Measurements from ENCODE around the gene GJC1.
A peak's percentile ranks its signal among the peaks of the same experiment; 100 is the strongest.

Gene GJC1

GRCh38 chr17:44776628-44777393 lies 53.3 kb downstream of the GJC1 start:
- DNase-seq (ENCODE audit: low spot score), result no peak

GRCh38 chr17:44775838-44776621 lies 54.1 kb downstream of the GJC1 start:
- peak; percentile 72 for DNase-seq (ENCODE audit: low spot score)

- DNase-seq (ENCODE audit: low spot score), result no peak
These were observed 54.8 kb downstream of the GJC1 start for GRCh38 chr17:44775136-44775837.

- DNase-seq (ENCODE audit: low spot score), result peak; percentile 69
These were observed 55.6 kb downstream of the GJC1 start for GRCh38 chr17:44774271-44775135.

- DNase-seq (ENCODE audit: low spot score), result no peak
These were observed 56.9 kb downstream of the GJC1 start for GRCh38 chr17:44773140-44773539.

- no peak for DNase-seq (ENCODE audit: low spot score)
These were observed 57.6 kb downstream of the GJC1 start for GRCh38 chr17:44772308-44773045.

- no peak for DNase-seq (ENCODE audit: low spot score)
These were observed 59.7 kb downstream of the GJC1 start for GRCh38 chr17:44770166-44770925.

GRCh38 chr17:44769647-44770084 lies 60.4 kb downstream of the GJC1 start:
- DNase-seq (ENCODE audit: low spot score), result no peak

GRCh38 chr17:44769230-44769629 lies 60.9 kb downstream of the GJC1 start:
- DNase-seq (ENCODE audit: low spot score), result no peak

GRCh38 chr17:44768505-44769142 lies 61.5 kb downstream of the GJC1 start:
- DNase-seq (ENCODE audit: low spot score), result no peak

- DNase-seq (ENCODE audit: low spot score), result no peak
These were observed 62.6 kb downstream of the GJC1 start for GRCh38 chr17:44767493-44767892.

- DNase-seq (ENCODE audit: low spot score), result no peak
These were observed 63.6 kb downstream of the GJC1 start for GRCh38 chr17:44766409-44767038.

GRCh38 chr17:44765965-44766364 lies 64.1 kb downstream of the GJC1 start:
- DNase-seq (ENCODE audit: low spot score), result no peak

- no peak for DNase-seq (ENCODE audit: low spot score)
These were observed 66.9 kb downstream of the GJC1 start for GRCh38 chr17:44763170-44763569.

GRCh38 chr17:44761932-44762810 lies 67.9 kb downstream of the GJC1 start:
- no peak for DNase-seq (ENCODE audit: low spot score)

GRCh38 chr17:44760474-44761308 lies 69.4 kb downstream of the GJC1 start:
- no peak for DNase-seq (ENCODE audit: low spot score)

- no peak for DNase-seq (ENCODE audit: low spot score)
These were observed 70.2 kb downstream of the GJC1 start for GRCh38 chr17:44759916-44760243.

Measured in hematopoietic multipotent progenitor cell treated with erythropoietin and hydrocortisone succinate and interleukin-3 and kit ligand, for 17 days (in vitro differentiated cells).